Upper lobe of right lung (tissue), 1 donor: ENCODE results near the gene SMOC2. TPM values are rescaled to one million over a fixed set of nuclear protein-coding genes. Genes with fewer than 3 reads are reported as not detected.

Experiments used
- ATAC-seq: fragments of 200-7000 bp; cut with Tn5 transposase; one replicate; pipeline ENCODE4 v1.9.1; 2020; ENCODE audit warnings: mild to moderate bottlenecking, moderate library complexity
- DNase-seq: peaks from one replicate; pipeline ENCODE4 v3.0.0-alpha.2; 2020
- H3K27ac ChIP-seq: fragments of 200-600 bp; one replicate; pipeline ENCODE4 v1.8.0; 2022
- H3K27me3 ChIP-seq: fragments of 200-600 bp; one replicate; pipeline ENCODE4 v1.8.0; 2022; ENCODE audit warnings: mild to moderate bottlenecking
- H3K36me3 ChIP-seq: fragments of 200-600 bp; one replicate; pipeline ENCODE4 v1.8.0; 2022
- H3K4me1 ChIP-seq: fragments of 200-600 bp; one replicate; pipeline ENCODE4 v1.8.0; 2022
- H3K4me3 ChIP-seq: fragments of 200-600 bp; one replicate; pipeline ENCODE4 v1.8.0; 2022; ENCODE audit warnings: mild to moderate bottlenecking
- H3K9me3 ChIP-seq: fragments of 200-600 bp; one replicate; pipeline ENCODE4 v1.8.0; 2022
- CTCF ChIP-seq: fragments of 200-600 bp; IDR thresholded peaks from one replicate; pipeline ENCODE4 v1.8.0; 2022; ENCODE audit warnings: antibody characterized with exemption
- intact Hi-C: fragments of 100-400 bp; cut with DNase I; formaldehyde crosslinking; loops from one replicate; pipeline ENCODE4 v1.11.0; 2022
- total RNA-seq: library from RNA; stranded (reverse); fragmentation: NEBNext Ultra II Directional; extraction: Animal tissue kit (Norgen Biotek cat#: 25700); gene quantifications from one replicate; pipeline ENCODE4 v1.2.1, GENCODE V29; 2021
- donor health status: DM: no; HTN: yes; CAD: no; lungs with severe emphysema.

The SMOC2 gene
- total RNA-seq, 1 donor from 2014 or later, result 33.1 TPM

GRCh38 chr6:168518867-168519266, 77.9 kb downstream of the SMOC2 start:
- ATAC-seq, result no peak
- Histone ChIP-seq H3K27ac (no peak overlapping the region), H3K36me3 (no peaks in the 10 kb centered on the region), H3K27me3 (no peaks in the 10 kb centered on the region), H3K4me1 (peaks cover 3% of the 10 kb centered on the region), H3K9me3 (no peaks in the 10 kb centered on the region), H3K4me3 (no peak overlapping the region)
- no peak for DNase-seq
- intact Hi-C loops, result no loop called here
- no peak for TF ChIP-seq CTCF

DNA sequence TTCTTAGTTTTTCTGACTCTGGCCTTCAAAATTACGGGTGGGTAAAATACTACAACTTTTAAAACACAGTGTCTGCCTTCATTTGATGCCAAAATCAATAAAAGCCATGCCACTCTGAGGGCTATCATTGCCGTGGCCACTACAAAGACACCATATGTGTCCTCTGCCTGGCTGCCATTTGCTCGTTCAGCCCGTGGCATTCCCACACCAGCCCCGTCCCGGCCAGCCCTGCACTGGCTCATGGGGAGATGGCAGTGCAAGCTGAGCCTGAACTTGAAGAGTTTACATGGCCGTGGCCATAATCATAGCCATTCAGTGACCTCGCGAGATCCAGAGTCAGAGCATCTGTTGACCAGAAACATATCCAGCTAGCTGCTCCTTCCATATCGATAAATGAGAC, 79.2 kb downstream of the SMOC2 start:
- Histone ChIP-seq H3K4me1 (no peaks in the 10 kb centered on the region), H3K27ac (no peak overlapping the region), H3K9me3 (no peaks in the 10 kb centered on the region), H3K36me3 (no peaks in the 10 kb centered on the region), H3K27me3 (no peaks in the 10 kb centered on the region), H3K4me3 (no peak overlapping the region)
- ATAC-seq, result no peak
- intact Hi-C loops, result no loop called here
- DNase-seq, result no peak
- TF ChIP-seq CTCF, result no peak

- TF ChIP-seq CTCF, result no peak
- Histone ChIP-seq H3K36me3 (no peaks in the 10 kb centered on the region), H3K4me3 (no peak overlapping the region), H3K27me3 (no peaks in the 10 kb centered on the region), H3K4me1 (peaks cover 10% of the 10 kb centered on the region), H3K9me3 (no peaks in the 10 kb centered on the region), H3K27ac (no peak overlapping the region)
- ATAC-seq, result no peak
- intact Hi-C loops, result no loop called here
- DNase-seq, result no peak
Observed at GRCh38 chr6:168524571-168525001, 83.6 kb downstream of the SMOC2 start.

GRCh38 chr6:168525114-168525513, 84.1 kb downstream of the SMOC2 start:
- no peak overlapping the region for H3K27ac ChIP-seq
- ATAC-seq, result no peak
- DNase-seq, result no peak
- H3K4me1 ChIP-seq, result peaks cover 10% of the 10 kb centered on the region
- H3K9me3 ChIP-seq, result no peaks in the 10 kb centered on the region
- intact Hi-C loops, result no loop called here
- H3K27me3 ChIP-seq, result no peaks in the 10 kb centered on the region
- H3K36me3 ChIP-seq, result no peaks in the 10 kb centered on the region
- TF ChIP-seq CTCF, result no peak
- no peak overlapping the region for H3K4me3 ChIP-seq

GRCh38 chr6:168525926-168526630, 85.1 kb downstream of the SMOC2 start:
- Histone ChIP-seq H3K9me3 (no peaks in the 10 kb centered on the region), H3K36me3 (no peaks in the 10 kb centered on the region), H3K27ac (no peak overlapping the region), H3K4me1 (peaks cover 10% of the 10 kb centered on the region), H3K4me3 (no peak overlapping the region), H3K27me3 (no peaks in the 10 kb centered on the region)
- ATAC-seq (no peak), DNase-seq (no peak)
- intact Hi-C loops, result no loop called here
- TF ChIP-seq CTCF, result no peak
